Measurements from ENCODE around the gene MGAT4A. TPM values are rescaled to one million over a fixed set of nuclear protein-coding genes. Genes with fewer than 3 reads are reported as not detected.

MGAT4A gene
- total and polyA plus RNA-seq, 2 of the 13 experiments (the other 11 are each of a cell fraction or from before 2014, with no cell fraction given) = 47.2 to 90.9 TPM

GRCh38 chr2:98702127-98702802, 28.7 kb downstream of the MGAT4A start (continued):
- TF ChIP-seq, protein P1, sequence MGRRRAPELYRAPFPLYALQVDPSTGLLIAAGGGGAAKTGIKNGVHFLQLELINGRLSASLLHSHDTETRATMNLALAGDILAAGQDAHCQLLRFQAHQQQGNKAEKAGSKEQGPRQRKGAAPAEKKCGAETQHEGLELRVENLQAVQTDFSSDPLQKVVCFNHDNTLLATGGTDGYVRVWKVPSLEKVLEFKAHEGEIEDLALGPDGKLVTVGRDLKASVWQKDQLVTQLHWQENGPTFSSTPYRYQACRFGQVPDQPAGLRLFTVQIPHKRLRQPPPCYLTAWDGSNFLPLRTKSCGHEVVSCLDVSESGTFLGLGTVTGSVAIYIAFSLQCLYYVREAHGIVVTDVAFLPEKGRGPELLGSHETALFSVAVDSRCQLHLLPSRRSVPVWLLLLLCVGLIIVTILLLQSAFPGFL (CRISPR knock-in tag; IDR thresholded peaks at IDR 0.05) = no peak
- TF ChIP-seq SMAD1 (CRISPR knock-in tag; IDR thresholded peaks at IDR 0.05; ENCODE audit: borderline replicate concordance, low read depth) (peak; percentile 98), ZIK1 (CRISPR knock-in tag; IDR thresholded peaks at IDR 0.05; ENCODE audit: borderline replicate concordance, low read depth) (peak; percentile 82; the same call in 1 of the 2 replicates), NFIC (IDR thresholded peaks at IDR 0.05; ENCODE audit: low read length) (no peak), MEIS1 (CRISPR knock-in tag; IDR thresholded peaks at IDR 0.05; ENCODE audit: borderline replicate concordance) (no peak), ZSCAN25 (CRISPR knock-in tag; IDR thresholded peaks at IDR 0.05) (peak; percentile 89), ISX (CRISPR knock-in tag; conservative IDR thresholded peaks at IDR 0.05) (no peak), ZNF724P (CRISPR knock-in tag; IDR thresholded peaks at IDR 0.05; ENCODE audit: borderline replicate concordance) (peak; percentile 47; the same call in 1 of the 2 replicates), HNRNPL (IDR thresholded peaks at IDR 0.05; ENCODE audit: low read depth, low read length) (0 out of 2 replicates have a peak, but pooled peaks have one; percentile 22), ZNF598 (CRISPR knock-in tag; IDR thresholded peaks at IDR 0.05; ENCODE audit: borderline replicate concordance) (peak; percentile 97; the same call in 1 of the 2 replicates), GATAD1 (CRISPR knock-in tag; IDR thresholded peaks at IDR 0.05) (peak; percentile 65), EZH2 (conservative IDR thresholded peaks at IDR 0.05; ENCODE audit: low read depth, low read length) (no peak), JUNB (CRISPR knock-in tag; IDR thresholded peaks at IDR 0.05; ENCODE audit: borderline replicate concordance) (no peak), SOX13 (IDR thresholded peaks at IDR 0.05) (no peak), SOX13 (CRISPR knock-in tag; conservative IDR thresholded peaks at IDR 0.05 in 1 of 2, IDR thresholded peaks at IDR 0.05 in 1 of 2) (peak in 1 of 2 experiments; percentile 39; a peak in 1 of 4 replicates), ZNF704 (CRISPR knock-in tag; IDR thresholded peaks at IDR 0.05; ENCODE audit: borderline replicate concordance) (peak; percentile 67; the same call in 1 of the 2 replicates), SRSF4 (IDR thresholded peaks at IDR 0.05; ENCODE audit: low read depth, low read length, poor library complexity, severe bottlenecking) (no peak), ZFY (CRISPR knock-in tag; IDR thresholded peaks at IDR 0.05) (peak; percentile 91), ZNF317 (CRISPR knock-in tag; IDR thresholded peaks at IDR 0.05) (no peak; the same call in none of the 2 replicates), ZFX (CRISPR knock-in tag; IDR thresholded peaks at IDR 0.05; ENCODE audit: low read depth) (peak; percentile 93), ZNF33B (CRISPR knock-in tag; IDR thresholded peaks at IDR 0.05) (peak; percentile 96), NCOR1 (IDR thresholded peaks at IDR 0.05; ENCODE audit: borderline replicate concordance, low read length) (peak; percentile 92), HNRNPLL (IDR thresholded peaks at IDR 0.05; ENCODE audit: low read depth, low read length, poor library complexity, severe bottlenecking) (no peak), AKAP8 (CRISPR knock-in tag; IDR thresholded peaks at IDR 0.05) (0 out of 2 replicates have a peak, but pooled peaks have one; percentile 24), ZNF746 (CRISPR knock-in tag; IDR thresholded peaks at IDR 0.05) (no peak), MAZ (IDR thresholded peaks at IDR 0.05; ENCODE audit: borderline replicate concordance, low read depth, low read length) (no peak), MAZ (CRISPR knock-in tag; IDR thresholded peaks at IDR 0.05; ENCODE audit: low read depth) (peak; percentile 90), ZBTB7B (CRISPR knock-in tag; IDR thresholded peaks at IDR 0.05) (peak; percentile 80), ZKSCAN1 (IDR thresholded peaks at IDR 0.05; ENCODE audit: low read length) (peak; percentile 47; the same call in 1 of the 2 replicates), ZSCAN21 (CRISPR knock-in tag; IDR thresholded peaks at IDR 0.05; ENCODE audit: borderline replicate concordance) (peak; percentile 98)
